Fibroblast of lung (primary cell): ENCODE results near the gene MLPH. TPM values are rescaled to one million over a fixed set of nuclear protein-coding genes. Genes with fewer than 3 reads are reported as not detected.

Source experiments
- DNase-seq, 2 donors: peaks; one replicate each; pipeline versions ENCODE4 v3.0.0 to v3.0.0-alpha.2; 2010; ENCODE audit warnings: low read depth in 2 of 2
- H2AFZ ChIP-seq: 2 replicates; pipeline ENCODE4 v1.5.1; 2012; ENCODE audit warnings: low read length, control low read depth, inconsistent platforms
- H3K27ac ChIP-seq: 2 replicates; pipeline ENCODE4 v1.5.1; 2011; ENCODE audit warnings: low read length, control low read depth; ENCODE audit not compliant: insufficient read depth
- H3K27me3 ChIP-seq: 2 replicates; pipeline ENCODE4 v1.5.1; 2011; ENCODE audit warnings: mild to moderate bottlenecking, low read length; ENCODE audit not compliant: control insufficient read depth, insufficient read depth
- H3K36me3 ChIP-seq: 2 replicates; pipeline ENCODE4 v1.5.1; 2011; ENCODE audit warnings: low read length; ENCODE audit not compliant: control insufficient read depth, insufficient read depth
- H3K4me1 ChIP-seq: 2 replicates; pipeline ENCODE4 v1.5.1; 2011; ENCODE audit warnings: low read length; ENCODE audit not compliant: control insufficient read depth, insufficient read depth; ENCODE audit errors: extremely low read depth
- H3K4me2 ChIP-seq: 2 replicates; pipeline ENCODE4 v1.5.1; 2011; ENCODE audit warnings: low read length, control low read depth; ENCODE audit not compliant: insufficient read depth; ENCODE audit errors: extremely low read depth
- H3K4me3 ChIP-seq, 4 experiments: fragments of 200-600 bp in 1 of 4; sonication (generic) in 1 of 4; replicated peaks in 1 of 4; 2 replicates each; pipeline ENCODE4 v1.5.1; 2011 to 2016; ENCODE audit warnings: low read length in 4 of 4, low read depth in 3 of 4, mild to moderate bottlenecking in 3 of 4, control low read depth in 2 of 4, inconsistent platforms in 1 of 4, mixed read lengths in 1 of 4; ENCODE audit not compliant: insufficient read depth in 1 of 4; ENCODE audit errors: control extremely low read depth in 1 of 4
- H3K79me2 ChIP-seq: 2 replicates; pipeline ENCODE4 v1.5.1; 2012; ENCODE audit warnings: mild to moderate bottlenecking, low read length, inconsistent platforms; ENCODE audit not compliant: control insufficient read depth, insufficient read depth
- H3K9ac ChIP-seq: 2 replicates; pipeline ENCODE4 v1.5.1; 2011; ENCODE audit warnings: mild to moderate bottlenecking, low read length, control low read depth; ENCODE audit not compliant: insufficient read depth
- H3K9me3 ChIP-seq: 2 replicates; pipeline ENCODE4 v1.5.1; 2012; ENCODE audit warnings: low read depth, low read length; ENCODE audit not compliant: control insufficient read depth, insufficient read depth
- H4K20me1 ChIP-seq: 2 replicates; pipeline ENCODE4 v1.5.1; 2011; ENCODE audit warnings: low read length; ENCODE audit not compliant: control insufficient read depth, insufficient read depth; ENCODE audit errors: extremely low read depth
- EZH2 ChIP-seq: IDR thresholded peaks from 2 replicates; pipeline ENCODE4 v1.5.1; 2012; ENCODE audit warnings: low read length, control low read depth, mild to moderate bottlenecking; ENCODE audit errors: missing control alignments
- polyA plus RNA-seq, 2 donors: library from polyadenylated mRNA; depleted of rRNA in 1 of 2; stranded (reverse) in 1 of 2; unstranded in 1 of 2; fragments of >200 nt; gene quantifications; 2 replicates each; pipeline ENCODE4 v1.2.1, GENCODE V29; 2011 to 2012; ENCODE audit warnings: missing spikeins in 1 of 2
- total RNA-seq: library from RNA; depleted of rRNA; stranded (reverse); fragments of >200 nt; gene quantifications from 2 replicates; pipeline ENCODE4 v1.2.1, GENCODE V29; 2014
- TF ChIP-seq, protein P1 (sequence below), 2 donors: IDR thresholded peaks in 1 of 2; conservative IDR thresholded peaks in 1 of 2; 1 replicate in 1 of 2; 2 replicates in 1 of 2; pipeline ENCODE4 v1.5.1; 2011 to 2012; ENCODE audit warnings: low read length in 2 of 2, control low read depth in 1 of 2, inconsistent platforms in 1 of 2, low read depth in 1 of 2, mild to moderate bottlenecking in 1 of 2

The MLPH gene
- total and polyA plus RNA-seq, 2 donors (not counting 1 experiment from before 2014, with no cell fraction given) = 3.1 to 10.7 TPM

DNA sequence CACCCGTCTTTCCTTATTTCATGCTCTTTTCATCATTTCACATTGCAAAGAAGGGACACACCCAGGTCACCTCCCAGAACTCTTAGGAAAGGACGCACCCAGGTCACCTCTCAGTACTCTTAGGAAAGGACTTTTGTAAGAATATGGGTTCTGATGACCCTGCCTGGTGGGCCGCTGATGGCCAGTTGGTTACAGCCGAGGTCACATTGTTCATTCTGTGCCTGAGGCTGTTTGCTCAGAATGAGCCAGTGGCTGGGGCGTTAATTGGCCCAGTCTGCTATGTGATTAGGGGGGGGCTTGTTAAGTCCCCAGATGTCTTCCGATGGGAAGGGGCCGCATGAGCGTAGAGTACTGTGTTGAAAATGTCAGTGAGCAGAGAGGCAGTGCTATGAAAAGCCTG lies 9.4 kb downstream of the MLPH start:
- Histone ChIP-seq H3K4me1 (peaks cover 9% of the 10 kb centered on the region), H3K27ac (no peak overlapping the region), H3K79me2 (no peaks in the 10 kb centered on the region), H3K9me3 (peaks cover 1% of the 10 kb centered on the region), H3K4me2 (no peak overlapping the region), H4K20me1 (no peaks in the 10 kb centered on the region), H3K36me3 (no peaks in the 10 kb centered on the region), H2AFZ (no peak overlapping the region), H3K27me3 (no peaks in the 10 kb centered on the region), H3K4me3 (no peak overlapping the region), H3K9ac (no peak overlapping the region)
- no peak for DNase-seq
- TF ChIP-seq EZH2 = no peak
- TF ChIP-seq, protein P1, sequence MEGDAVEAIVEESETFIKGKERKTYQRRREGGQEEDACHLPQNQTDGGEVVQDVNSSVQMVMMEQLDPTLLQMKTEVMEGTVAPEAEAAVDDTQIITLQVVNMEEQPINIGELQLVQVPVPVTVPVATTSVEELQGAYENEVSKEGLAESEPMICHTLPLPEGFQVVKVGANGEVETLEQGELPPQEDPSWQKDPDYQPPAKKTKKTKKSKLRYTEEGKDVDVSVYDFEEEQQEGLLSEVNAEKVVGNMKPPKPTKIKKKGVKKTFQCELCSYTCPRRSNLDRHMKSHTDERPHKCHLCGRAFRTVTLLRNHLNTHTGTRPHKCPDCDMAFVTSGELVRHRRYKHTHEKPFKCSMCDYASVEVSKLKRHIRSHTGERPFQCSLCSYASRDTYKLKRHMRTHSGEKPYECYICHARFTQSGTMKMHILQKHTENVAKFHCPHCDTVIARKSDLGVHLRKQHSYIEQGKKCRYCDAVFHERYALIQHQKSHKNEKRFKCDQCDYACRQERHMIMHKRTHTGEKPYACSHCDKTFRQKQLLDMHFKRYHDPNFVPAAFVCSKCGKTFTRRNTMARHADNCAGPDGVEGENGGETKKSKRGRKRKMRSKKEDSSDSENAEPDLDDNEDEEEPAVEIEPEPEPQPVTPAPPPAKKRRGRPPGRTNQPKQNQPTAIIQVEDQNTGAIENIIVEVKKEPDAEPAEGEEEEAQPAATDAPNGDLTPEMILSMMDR (conservative IDR thresholded peaks at IDR 0.05 in 1 of 2, IDR thresholded peaks at IDR 0.05 in 1 of 2; ENCODE audit: low read depth in 1 of 2, low read length in 2 of 2) = no peak

DNA sequence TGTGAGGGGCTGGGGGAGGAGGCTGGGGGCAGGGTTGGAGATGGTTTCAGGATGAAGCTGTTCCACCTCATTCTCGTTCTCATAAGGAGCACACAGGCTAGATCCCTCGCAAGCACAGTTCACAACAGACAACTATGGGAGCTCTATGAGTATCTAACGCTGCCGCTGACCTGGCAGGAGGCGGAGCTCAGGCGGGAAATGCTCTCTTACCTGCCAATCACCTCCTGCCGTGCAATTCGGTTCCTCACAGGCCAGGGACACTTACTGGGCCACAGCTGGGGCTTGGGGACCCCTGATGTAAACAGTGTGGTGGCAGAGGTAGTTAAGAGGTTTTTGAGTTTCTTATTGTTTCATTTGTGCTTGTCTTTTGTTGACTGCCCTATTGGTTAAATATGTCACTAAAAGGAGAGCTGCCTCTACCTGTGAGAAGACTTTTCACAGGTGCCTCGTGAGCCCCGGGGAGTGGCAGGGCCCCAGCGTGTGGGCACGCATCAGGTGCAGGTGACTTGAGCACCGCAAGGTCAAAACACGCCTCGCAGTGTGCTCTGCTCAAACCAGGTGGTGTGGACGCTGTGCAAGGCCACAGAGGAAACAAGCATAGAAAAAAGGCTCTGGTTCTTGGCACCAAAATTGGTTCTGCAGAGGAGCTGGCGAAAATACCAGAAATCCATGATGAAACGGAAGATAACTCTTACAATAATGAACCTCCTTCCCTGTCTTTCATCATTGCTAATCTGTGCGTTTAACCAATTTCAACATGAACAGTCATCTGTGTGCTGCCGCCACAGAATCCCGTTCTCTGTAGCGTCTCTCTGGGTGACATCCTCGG lies 10.2 kb downstream of the MLPH start:
- no peaks in the 10 kb centered on the region for H3K36me3 ChIP-seq
- no peak overlapping the region for H3K4me2 ChIP-seq
- no peaks in the 10 kb centered on the region for H3K79me2 ChIP-seq
- H2AFZ ChIP-seq = no peak overlapping the region
- DNase-seq = no peak
- H3K27me3 ChIP-seq = no peaks in the 10 kb centered on the region
- TF ChIP-seq, protein P1 (conservative IDR thresholded peaks at IDR 0.05 in 1 of 2, IDR thresholded peaks at IDR 0.05 in 1 of 2; ENCODE audit: low read depth in 1 of 2, low read length in 2 of 2) = no peak
- no peak for TF ChIP-seq EZH2
- H3K4me3 ChIP-seq = no peak overlapping the region
- no peak overlapping the region for H3K27ac ChIP-seq
- no peak overlapping the region for H3K9ac ChIP-seq
- H3K4me1 ChIP-seq = peaks cover 17% of the 10 kb centered on the region
- H3K9me3 ChIP-seq = no peaks in the 10 kb centered on the region
- H4K20me1 ChIP-seq = no peaks in the 10 kb centered on the region

DNA sequence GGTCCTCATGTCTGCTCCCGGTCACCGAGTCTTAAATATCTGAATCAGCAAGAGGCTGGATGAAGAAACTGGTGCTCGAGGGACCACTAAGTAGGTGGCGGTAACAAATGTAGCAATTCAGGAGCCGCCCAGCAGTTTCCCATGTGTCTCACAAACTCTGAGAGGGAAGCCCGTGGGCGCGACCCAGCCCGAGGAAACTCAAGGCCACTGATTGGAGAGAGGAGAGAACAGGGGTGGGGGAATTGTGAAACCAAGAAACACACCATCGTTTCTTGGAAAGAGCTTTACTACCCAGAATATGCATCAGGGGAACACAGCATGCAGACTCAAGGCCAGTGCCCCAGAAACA lies 10.8 kb downstream of the MLPH start:
- Histone ChIP-seq H3K4me1 (peaks cover 21% of the 10 kb centered on the region), H3K4me2 (no peak overlapping the region), H3K27ac (no peak overlapping the region), H3K27me3 (no peaks in the 10 kb centered on the region), H2AFZ (no peak overlapping the region), H3K79me2 (no peaks in the 10 kb centered on the region), H4K20me1 (no peaks in the 10 kb centered on the region), H3K36me3 (no peaks in the 10 kb centered on the region), H3K9ac (no peak overlapping the region), H3K9me3 (no peaks in the 10 kb centered on the region), H3K4me3 (no peak overlapping the region)
- TF ChIP-seq EZH2 = no peak
- TF ChIP-seq, protein P1 (conservative IDR thresholded peaks at IDR 0.05 in 1 of 2, IDR thresholded peaks at IDR 0.05 in 1 of 2; ENCODE audit: low read depth in 1 of 2, low read length in 2 of 2) = no peak
- DNase-seq = peak in 1 of 2 donors; percentile 86
